Suprapubic skin (tissue), 4 donors: ENCODE measurements around the gene ISX. TPM values are rescaled to one million over a fixed set of nuclear protein-coding genes. Genes with fewer than 3 reads are reported as not detected.

ENCODE experiments used
- DNase-seq, 2 donors: peaks; one replicate each; pipeline ENCODE4 v3.0.0-alpha.2; 2019; ENCODE audit warnings: low spot score in 2 of 2
- H3K27ac ChIP-seq: fragments of 200-600 bp; sonication (generic); one replicate; pipeline ENCODE4 v1.5.1; 2019
- H3K27me3 ChIP-seq: fragments of 200-600 bp; sonication (generic); one replicate; pipeline ENCODE4 v1.5.1; 2019
- H3K36me3 ChIP-seq: fragments of 200-600 bp; sonication (generic); one replicate; pipeline ENCODE4 v1.5.1; 2019
- H3K4me1 ChIP-seq: fragments of 200-600 bp; sonication (generic); one replicate; pipeline ENCODE4 v1.5.1; 2019
- H3K4me3 ChIP-seq: fragments of 200-600 bp; sonication (generic); one replicate; pipeline ENCODE4 v1.5.1; 2019; ENCODE audit warnings: mild to moderate bottlenecking
- H3K9me3 ChIP-seq: fragments of 200-600 bp; sonication (generic); one replicate; pipeline ENCODE4 v1.5.1; 2019
- CTCF ChIP-seq, 2 donors: fragments of 200-600 bp in 1 of 2; fragments of 450-650 bp in 1 of 2; sonication (generic) in 1 of 2; IDR thresholded peaks; one replicate each; pipeline ENCODE4 v1.5.1; 2016 to 2019; ENCODE audit warnings: antibody characterized with exemption in 2 of 2, mild to moderate bottlenecking in 1 of 2, moderate library complexity in 1 of 2
- EP300 ChIP-seq: sonication (generic); formaldehyde crosslinking; IDR thresholded peaks from one replicate; pipeline ENCODE4 v1.6.1; 2017; ENCODE audit warnings: antibody characterized with exemption
- POLR2A ChIP-seq, 2 donors: fragments of 450-650 bp; IDR thresholded peaks; one replicate each; pipeline ENCODE4 v1.6.1; 2017; ENCODE audit warnings: antibody characterized with exemption in 2 of 2, mild to moderate bottlenecking in 2 of 2, moderate library complexity in 2 of 2
- POLR2AphosphoS5 ChIP-seq, 3 donors: sonication (generic); formaldehyde crosslinking; IDR thresholded peaks; one replicate each; pipeline ENCODE4 v1.6.1; 2017; ENCODE audit warnings: antibody characterized with exemption in 3 of 3
- WGBS: methylation state at CpG from one replicate; pipeline ENCODE4 v1.1.5; 2018; 5-methylcytosine and 5-hydroxymethylcytosine counted together
- total RNA-seq, 4 donors: library from RNA; depleted of rRNA; stranded (reverse); fragments of >200 nt; gene quantifications; one replicate each; pipeline ENCODE4 v1.1.0, GENCODE V29; 2016

ISX gene
- total RNA-seq = not detected

- no peaks in the 10 kb centered on the region for H3K27me3 ChIP-seq
- no peak within 1 kb of the TSS for H3K27ac ChIP-seq
- H3K9me3 ChIP-seq = no peaks in the 10 kb centered on the region
- no peaks in the 10 kb centered on the region for H3K4me1 ChIP-seq
- no peaks in the 10 kb centered on the region for H3K36me3 ChIP-seq
- no peak within 1 kb of the TSS for H3K4me3 ChIP-seq
- DNase-seq = no peak
- TF ChIP-seq CTCF (IDR thresholded peaks at IDR 0.05) (no peak), POLR2AphosphoS5 (IDR thresholded peaks at IDR 0.05) (no peak), POLR2A (IDR thresholded peaks at IDR 0.05) (no peak), EP300 (no peak)
- 39% methylated on average over 1 of the region's 1 CpG for WGBS
Observed at GRCh38 chr22:35065796-35066218, at the start of gene ISX. Gene ISX, plus strand, starts transcription at chr22:35066158. Its CDS starts 930 bp downstream, at chr22:35067088.

- Histone ChIP-seq H3K27ac (no peak overlapping the region), H3K27me3 (peaks cover 9% of the 10 kb centered on the region), H3K4me3 (no peak overlapping the region), H3K9me3 (no peaks in the 10 kb centered on the region), H3K4me1 (no peaks in the 10 kb centered on the region), H3K36me3 (no peaks in the 10 kb centered on the region)
- WGBS = 82% methylated on average over 6 of the region's 6 CpGs
- TF ChIP-seq POLR2A (IDR thresholded peaks at IDR 0.05) = no peak
- no peak for TF ChIP-seq EP300
- TF ChIP-seq POLR2AphosphoS5 (IDR thresholded peaks at IDR 0.05) = no peak
- TF ChIP-seq CTCF (IDR thresholded peaks at IDR 0.05) = no peak
- DNase-seq = no peak
Observed at GRCh38 chr22:35016909-35017308, 49.0 kb upstream of the ISX start.

GRCh38 chr22:35018995-35019394 lies 47.0 kb upstream of the ISX start:
- H3K9me3 ChIP-seq = no peaks in the 10 kb centered on the region
- H3K27me3 ChIP-seq = peaks cover 9% of the 10 kb centered on the region
- H3K4me3 ChIP-seq = no peak overlapping the region
- no peak overlapping the region for H3K27ac ChIP-seq
- no peaks in the 10 kb centered on the region for H3K4me1 ChIP-seq
- TF ChIP-seq POLR2A (IDR thresholded peaks at IDR 0.05) (no peak), CTCF (IDR thresholded peaks at IDR 0.05) (no peak), POLR2AphosphoS5 (IDR thresholded peaks at IDR 0.05) (no peak), EP300 (no peak)
- 34% methylated on average over 2 of the region's 2 CpGs for WGBS
- H3K36me3 ChIP-seq = no peaks in the 10 kb centered on the region
- no peak for DNase-seq

- TF ChIP-seq POLR2AphosphoS5 (IDR thresholded peaks at IDR 0.05) (no peak), EP300 (no peak), POLR2A (IDR thresholded peaks at IDR 0.05) (no peak), CTCF (IDR thresholded peaks at IDR 0.05) (no peak)
- Histone ChIP-seq H3K27me3 (peaks cover 16% of the 10 kb centered on the region), H3K36me3 (no peaks in the 10 kb centered on the region), H3K27ac (peak overlapping the region; percentile 55), H3K4me3 (no peak overlapping the region), H3K9me3 (no peaks in the 10 kb centered on the region), H3K4me1 (no peaks in the 10 kb centered on the region)
- WGBS = 75% methylated on average over 2 of the region's 2 CpGs
- no peak for DNase-seq
Observed at GRCh38 chr22:35020517-35020916, 45.4 kb upstream of the ISX start.

- H3K9me3 ChIP-seq = no peaks in the 10 kb centered on the region
- peaks cover 16% of the 10 kb centered on the region for H3K27me3 ChIP-seq
- H3K4me1 ChIP-seq = no peaks in the 10 kb centered on the region
- whole genome bisulfite sequencing = 54% methylated on average over 7 of the region's 7 CpGs
- no peaks in the 10 kb centered on the region for H3K36me3 ChIP-seq
- TF ChIP-seq CTCF (IDR thresholded peaks at IDR 0.05) = no peak
- TF ChIP-seq EP300 = no peak
- TF ChIP-seq POLR2A (IDR thresholded peaks at IDR 0.05) = no peak
- TF ChIP-seq POLR2AphosphoS5 (IDR thresholded peaks at IDR 0.05) = no peak
- no peak overlapping the region for H3K4me3 ChIP-seq
- peak overlapping the region; percentile 55 for H3K27ac ChIP-seq
- DNase-seq = peak; percentile 48 to 64
Observed at GRCh38 chr22:35021161-35021560, 44.8 kb upstream of the ISX start.
